Neural cell (in vitro differentiated cells): ENCODE data around the gene PBX1.

Experiments
- EZH2 ChIP-seq: fragments of 200-600, 300-800 bp; shearing (Covaris generic), sonication (generic); IDR thresholded peaks from 2 replicates; pipeline ENCODE4 v1.6.1; 2014; ENCODE audit warnings: antibody characterized with exemption, low read length, borderline replicate concordance, mild to moderate bottlenecking; ENCODE audit not compliant: insufficient read depth, poor library complexity, severe bottlenecking
- MXI1 ChIP-seq: fragments of 450-650 bp; conservative IDR thresholded peaks from 2 replicates; pipeline ENCODE4 v1.6.1; 2014; ENCODE audit warnings: antibody characterized with exemption, mild to moderate bottlenecking; ENCODE audit not compliant: poor library complexity, severe bottlenecking
- POLR2AphosphoS5 ChIP-seq: IDR thresholded peaks from 2 replicates; pipeline ENCODE4 v1.6.1; 2012
- TF ChIP-seq, protein P1 (sequence below): fragments of 450-650 bp; IDR thresholded peaks from 2 replicates; pipeline ENCODE4 v1.5.1; 2014; ENCODE audit warnings: antibody characterized with exemption, mild to moderate bottlenecking, moderate library complexity; ENCODE audit not compliant: poor library complexity, severe bottlenecking

DNA sequence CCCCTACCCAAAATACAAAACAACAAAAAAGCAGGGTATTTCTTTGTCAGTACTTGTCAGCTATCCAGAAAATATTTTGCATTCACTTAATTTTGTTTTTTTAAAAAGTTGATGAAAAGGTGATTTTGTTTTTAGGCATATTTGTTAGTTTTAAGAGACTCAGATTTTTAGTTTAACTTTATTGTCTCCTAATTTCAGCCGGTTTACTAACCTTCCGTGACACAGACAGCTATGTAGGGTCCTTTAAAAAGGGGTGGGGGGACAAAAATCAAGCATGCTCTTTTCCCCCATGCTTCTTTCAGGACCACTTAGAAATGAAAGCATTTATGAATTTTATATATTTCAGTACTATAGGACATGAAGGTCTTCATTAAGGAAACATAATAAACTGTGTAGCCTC lies 1.6 kb downstream of the PBX1 start:
- no peak for TF ChIP-seq MXI1
- TF ChIP-seq, protein P1, sequence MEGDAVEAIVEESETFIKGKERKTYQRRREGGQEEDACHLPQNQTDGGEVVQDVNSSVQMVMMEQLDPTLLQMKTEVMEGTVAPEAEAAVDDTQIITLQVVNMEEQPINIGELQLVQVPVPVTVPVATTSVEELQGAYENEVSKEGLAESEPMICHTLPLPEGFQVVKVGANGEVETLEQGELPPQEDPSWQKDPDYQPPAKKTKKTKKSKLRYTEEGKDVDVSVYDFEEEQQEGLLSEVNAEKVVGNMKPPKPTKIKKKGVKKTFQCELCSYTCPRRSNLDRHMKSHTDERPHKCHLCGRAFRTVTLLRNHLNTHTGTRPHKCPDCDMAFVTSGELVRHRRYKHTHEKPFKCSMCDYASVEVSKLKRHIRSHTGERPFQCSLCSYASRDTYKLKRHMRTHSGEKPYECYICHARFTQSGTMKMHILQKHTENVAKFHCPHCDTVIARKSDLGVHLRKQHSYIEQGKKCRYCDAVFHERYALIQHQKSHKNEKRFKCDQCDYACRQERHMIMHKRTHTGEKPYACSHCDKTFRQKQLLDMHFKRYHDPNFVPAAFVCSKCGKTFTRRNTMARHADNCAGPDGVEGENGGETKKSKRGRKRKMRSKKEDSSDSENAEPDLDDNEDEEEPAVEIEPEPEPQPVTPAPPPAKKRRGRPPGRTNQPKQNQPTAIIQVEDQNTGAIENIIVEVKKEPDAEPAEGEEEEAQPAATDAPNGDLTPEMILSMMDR = no peak
- TF ChIP-seq POLR2AphosphoS5 = no peak
- no peak for TF ChIP-seq EZH2
